DND-41 (cell line): ENCODE measurements around the gene PLA2G4A.

ENCODE experiments used
- ATAC-seq: fragments of 200-7000 bp; cut with Tn5 transposase; 3 replicates; pipeline ENCODE4 v1.9.1; 2021; ENCODE audit warnings: low read depth; ENCODE audit not compliant: insufficient read depth
- DNase-seq: peaks from one replicate; pipeline ENCODE4 v3.0.0-alpha.2; 2020
- H2AFZ ChIP-seq: 2 replicates; pipeline ENCODE4 v1.6.0; 2012; ENCODE audit warnings: low read depth, low read length
- H3K27ac ChIP-seq: 2 replicates; pipeline ENCODE4 v1.5.1; 2012; ENCODE audit warnings: low read length, inconsistent platforms
- H3K27me3 ChIP-seq: fragments of 200-600 bp; sonication (generic); 2 replicates; pipeline ENCODE4 v1.6.0; 2012; ENCODE audit warnings: low read length, mild to moderate bottlenecking, inconsistent platforms; ENCODE audit not compliant: insufficient read depth, poor library complexity
- H3K36me3 ChIP-seq: 2 replicates; pipeline ENCODE4 v1.5.1; 2012; ENCODE audit warnings: low read length, inconsistent platforms; ENCODE audit not compliant: insufficient read depth
- H3K4me1 ChIP-seq: 2 replicates; pipeline ENCODE4 v1.5.1; 2012; ENCODE audit warnings: mild to moderate bottlenecking, low read length; ENCODE audit not compliant: insufficient read depth
- H3K4me2 ChIP-seq: 2 replicates; pipeline ENCODE4 v1.6.0; 2012; ENCODE audit warnings: mild to moderate bottlenecking, moderate library complexity, low read length, inconsistent platforms; ENCODE audit not compliant: insufficient read depth
- H3K4me3 ChIP-seq, 2 experiments: fragments of 200-600 bp in 1 of 2; shearing (Covaris generic) in 1 of 2; 2 replicates each; pipeline ENCODE4 v1.5.1; 2012 to 2016; ENCODE audit warnings: inconsistent platforms in 2 of 2, low read length in 2 of 2, mild to moderate bottlenecking in 2 of 2, low read depth in 1 of 2, moderate library complexity in 1 of 2
- H3K79me2 ChIP-seq: 2 replicates; pipeline ENCODE4 v1.6.0; 2012; ENCODE audit warnings: low read length, inconsistent platforms; ENCODE audit not compliant: insufficient read depth
- H3K9ac ChIP-seq: 2 replicates; pipeline ENCODE4 v1.6.0; 2012; ENCODE audit warnings: low read depth, mild to moderate bottlenecking, inconsistent platforms, low read length, moderate library complexity
- H3K9me3 ChIP-seq: 2 replicates; pipeline ENCODE4 v1.5.1; 2012; ENCODE audit warnings: low read length, moderate library complexity, mild to moderate bottlenecking, inconsistent platforms; ENCODE audit not compliant: insufficient read depth, severe bottlenecking
- H4K20me1 ChIP-seq: 2 replicates; pipeline ENCODE4 v1.6.0; 2012; ENCODE audit warnings: low read length; ENCODE audit not compliant: insufficient read depth
- CTCF ChIP-seq: IDR thresholded peaks from 2 replicates; pipeline ENCODE4 v1.5.1; 2012; ENCODE audit warnings: borderline replicate concordance, low read length, moderate library complexity, mild to moderate bottlenecking; ENCODE audit not compliant: poor library complexity, severe bottlenecking; ENCODE audit errors: extremely low read depth
- EZH2 ChIP-seq: IDR thresholded peaks from 3 replicates; pipeline ENCODE4 v1.6.1; 2012; ENCODE audit warnings: borderline replicate concordance, low read depth, mild to moderate bottlenecking, moderate library complexity, low read length, inconsistent platforms; ENCODE audit not compliant: severe bottlenecking

Gene PLA2G4A

GRCh38 chr1:186858923-186859322, 30.2 kb downstream of the PLA2G4A start:
- ATAC-seq (no peak), DNase-seq (no peak)
- Histone ChIP-seq H3K36me3 (no peaks in the 10 kb centered on the region), H3K4me3 (no peak overlapping the region), H3K9ac (no peak overlapping the region), H3K4me1 (no peaks in the 10 kb centered on the region), H4K20me1 (no peaks in the 10 kb centered on the region), H3K9me3 (no peaks in the 10 kb centered on the region), H3K79me2 (no peaks in the 10 kb centered on the region), H3K27ac (no peak overlapping the region), H3K4me2 (no peak overlapping the region), H2AFZ (no peak overlapping the region), H3K27me3 (no peaks in the 10 kb centered on the region)
- no peak for TF ChIP-seq EZH2
- TF ChIP-seq CTCF: no peak

DNA sequence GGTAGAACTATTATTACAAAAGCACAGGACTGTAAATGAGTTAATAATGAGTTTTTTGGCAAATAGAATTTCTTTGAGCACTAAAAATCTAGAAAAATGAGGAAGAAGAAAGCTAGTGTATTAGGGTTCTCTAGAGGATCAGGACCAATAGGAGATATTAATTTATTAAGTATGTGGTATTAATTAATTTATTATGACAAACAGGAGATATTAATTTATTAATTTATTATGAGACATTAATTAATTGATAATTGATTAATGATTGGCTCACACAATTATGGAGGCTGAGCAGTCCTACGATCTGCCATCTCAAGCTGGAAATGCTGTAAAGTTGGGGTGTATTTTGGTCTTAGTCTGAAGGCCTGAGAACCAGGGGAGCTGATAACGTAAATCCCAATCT, 31.2 kb downstream of the PLA2G4A start:
- ATAC-seq (no peak), DNase-seq (no peak)
- no peak overlapping the region for H3K4me2 ChIP-seq

GRCh38 chr1:186864296-186864695, 35.5 kb downstream of the PLA2G4A start:
- H2AFZ ChIP-seq: no peak overlapping the region
- H3K36me3 ChIP-seq: no peaks in the 10 kb centered on the region
- no peaks in the 10 kb centered on the region for H3K9me3 ChIP-seq
- ATAC-seq (no peak), DNase-seq (no peak)
- H3K27ac ChIP-seq: no peak overlapping the region
- TF ChIP-seq EZH2: no peak
- TF ChIP-seq CTCF: no peak
- H3K4me2 ChIP-seq: no peak overlapping the region
- H3K27me3 ChIP-seq: no peaks in the 10 kb centered on the region
- H4K20me1 ChIP-seq: no peaks in the 10 kb centered on the region
- no peaks in the 10 kb centered on the region for H3K4me1 ChIP-seq
- H3K79me2 ChIP-seq: no peaks in the 10 kb centered on the region
- no peak overlapping the region for H3K4me3 ChIP-seq
- no peak overlapping the region for H3K9ac ChIP-seq

More for the DNA sequence above, 31.2 kb downstream of the PLA2G4A start:
- Histone ChIP-seq H3K27me3 (no peaks in the 10 kb centered on the region), H3K79me2 (no peaks in the 10 kb centered on the region), H3K4me1 (no peaks in the 10 kb centered on the region), H3K9me3 (no peaks in the 10 kb centered on the region), H2AFZ (no peak overlapping the region), H3K27ac (no peak overlapping the region), H4K20me1 (no peaks in the 10 kb centered on the region), H3K36me3 (no peaks in the 10 kb centered on the region), H3K9ac (no peak overlapping the region), H3K4me3 (no peak overlapping the region)
- TF ChIP-seq CTCF (no peak), EZH2 (no peak)

DNA sequence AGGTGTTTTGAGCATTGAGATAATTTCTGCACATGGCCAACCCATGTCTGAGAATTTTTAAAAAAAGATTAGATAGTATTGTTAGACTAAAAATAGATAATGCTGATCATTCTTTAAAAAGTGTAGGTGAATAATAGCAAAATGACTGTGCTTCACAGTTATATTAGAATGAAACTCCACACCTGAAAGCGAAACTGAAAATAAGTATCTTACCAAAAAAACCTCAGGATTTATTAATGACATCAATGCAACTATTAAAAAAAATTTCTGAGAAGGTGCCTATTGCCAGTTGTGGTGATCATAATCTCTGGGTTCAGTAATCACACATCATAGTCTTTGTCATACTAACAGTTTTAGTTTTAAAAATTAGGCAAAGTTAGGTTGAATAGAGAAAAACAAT, 36.5 kb downstream of the PLA2G4A start:
- TF ChIP-seq CTCF (no peak), EZH2 (no peak)
- DNase-seq: no peak
- Histone ChIP-seq H3K4me1 (no peaks in the 10 kb centered on the region), H2AFZ (no peak overlapping the region), H3K4me3 (no peak overlapping the region), H3K9me3 (no peaks in the 10 kb centered on the region), H3K4me2 (no peak overlapping the region), H3K79me2 (no peaks in the 10 kb centered on the region), H3K36me3 (no peaks in the 10 kb centered on the region), H3K27ac (no peak overlapping the region), H3K9ac (no peak overlapping the region), H3K27me3 (no peaks in the 10 kb centered on the region), H4K20me1 (no peaks in the 10 kb centered on the region)
- no peak for ATAC-seq
